ENCODE results near the gene PITPNM1. TPM values are rescaled to one million over a fixed set of nuclear protein-coding genes. Genes with fewer than 3 reads are reported as not detected.
A peak's percentile ranks its signal among the peaks of the same experiment; 100 is the strongest.

Gene PITPNM1
- total RNA-seq, 2 experiments from 2014 or later: 90.0 to 94.8 TPM

DNA sequence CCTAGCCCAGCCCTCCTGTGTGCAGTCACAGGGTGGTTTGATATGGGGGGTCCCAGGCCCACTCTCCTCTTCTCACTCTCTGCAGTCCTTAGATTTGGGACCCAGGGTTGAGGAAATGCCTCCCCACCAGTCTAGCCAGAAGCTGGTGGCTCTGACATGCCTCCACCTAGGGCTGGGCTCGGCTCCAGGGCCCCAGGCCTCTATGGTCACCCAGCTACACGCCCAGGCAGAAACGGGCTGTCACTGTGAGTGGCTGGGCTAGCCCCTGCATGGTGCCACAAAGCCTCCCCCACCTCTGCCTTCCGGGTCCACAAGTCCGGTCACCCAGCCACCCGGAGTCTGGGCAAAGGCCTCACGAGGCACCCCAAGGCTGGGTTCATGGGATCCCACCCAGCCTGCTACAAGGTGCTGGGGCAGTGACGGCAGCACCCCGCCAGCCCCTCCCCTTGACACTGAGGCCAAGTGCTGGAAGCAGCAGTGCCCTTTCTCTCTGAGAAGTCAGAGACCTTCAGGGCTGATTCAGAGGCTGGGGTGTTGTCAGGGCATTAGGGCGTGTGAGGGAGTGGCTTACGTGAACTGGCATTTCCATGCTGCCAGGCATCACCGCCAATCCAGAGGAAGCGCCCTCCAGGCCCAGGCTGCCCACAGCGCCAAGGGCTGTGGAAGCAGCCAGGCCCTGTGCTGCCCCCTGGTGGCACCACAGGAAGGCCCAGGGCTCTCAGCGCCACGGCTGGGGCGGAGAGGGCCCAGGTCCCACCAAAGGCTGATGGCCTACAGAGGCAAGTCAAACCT is 638 bp upstream of the PITPNM1 start:
- Mint-ChIP-seq H3K9me3 (no peaks in the 10 kb centered on the region), H3K4me1 (ENCODE audit: low read depth) (peaks cover 54% of the 10 kb centered on the region), H3K27me3 (no peaks in the 10 kb centered on the region), H3K27ac (peak overlapping the region; percentile 98), H3K4me3 (peak overlapping the region; percentile 93), H3K36me3 (ENCODE audit: low read depth) (peaks cover 37% of the 10 kb centered on the region)
- CTCF ChIA-PET: interaction anchor here (0.8 to 1.9 kb wide), 11 partner anchors 21 to 188 kb away, joined by 3 to 8 read pairs (median 4); partner anchors contain the start of genes RAD9A and TMEM134
- Histone ChIP-seq H3K36me3 (ENCODE audit: insufficient read depth, low read length) (peaks cover 34% of the 10 kb centered on the region), H3K27me3 (ENCODE audit: control insufficient read depth in 1 of 2, insufficient read depth in 2 of 2, low read length in 2 of 2) (no peaks in the 10 kb centered on the region), H3K4me1 (ENCODE audit: insufficient read depth, low read length) (peaks cover 63% of the 10 kb centered on the region), H3K27ac (ENCODE audit: low read depth in 1 of 2, low read length in 2 of 2) (peak overlapping the region; percentile 71 to 79), H3K4me3 (ENCODE audit: low read length) (peak overlapping the region; percentile 97), H3K9me3 (ENCODE audit: control insufficient read depth in 1 of 2, insufficient read depth in 1 of 2, low read length in 2 of 2) (no peaks in the 10 kb centered on the region)
- POLR2A ChIA-PET: interaction anchor here (0.6 to 3.0 kb wide), 11 partner anchors 21 to 114 kb away, joined by 3 to 35 read pairs (median 4); partner anchors contain the start of genes AIP, PPP1CA, PTPRCAP and RAD9A
- TF ChIP-seq, protein P1, sequence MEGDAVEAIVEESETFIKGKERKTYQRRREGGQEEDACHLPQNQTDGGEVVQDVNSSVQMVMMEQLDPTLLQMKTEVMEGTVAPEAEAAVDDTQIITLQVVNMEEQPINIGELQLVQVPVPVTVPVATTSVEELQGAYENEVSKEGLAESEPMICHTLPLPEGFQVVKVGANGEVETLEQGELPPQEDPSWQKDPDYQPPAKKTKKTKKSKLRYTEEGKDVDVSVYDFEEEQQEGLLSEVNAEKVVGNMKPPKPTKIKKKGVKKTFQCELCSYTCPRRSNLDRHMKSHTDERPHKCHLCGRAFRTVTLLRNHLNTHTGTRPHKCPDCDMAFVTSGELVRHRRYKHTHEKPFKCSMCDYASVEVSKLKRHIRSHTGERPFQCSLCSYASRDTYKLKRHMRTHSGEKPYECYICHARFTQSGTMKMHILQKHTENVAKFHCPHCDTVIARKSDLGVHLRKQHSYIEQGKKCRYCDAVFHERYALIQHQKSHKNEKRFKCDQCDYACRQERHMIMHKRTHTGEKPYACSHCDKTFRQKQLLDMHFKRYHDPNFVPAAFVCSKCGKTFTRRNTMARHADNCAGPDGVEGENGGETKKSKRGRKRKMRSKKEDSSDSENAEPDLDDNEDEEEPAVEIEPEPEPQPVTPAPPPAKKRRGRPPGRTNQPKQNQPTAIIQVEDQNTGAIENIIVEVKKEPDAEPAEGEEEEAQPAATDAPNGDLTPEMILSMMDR (IDR thresholded peaks at IDR 0.05): peak; percentile 97
- DNase-seq: peak; percentile 78 to 96 (median 87)
- intact Hi-C loops (cut with DNase I, micrococcal nuclease): loop anchor here (1.0 to 10.0 kb wide), 13 partner anchors 18 to 264 kb away; partner anchors contain the start of genes AIP (in 2 of the 2), PPP1CA (in 2 of the 2), PTPRCAP (in 2 of the 2) and TMEM134 (in 2 of the 2)
- ATAC-seq (ENCODE audit: poor library complexity): peak; percentile 63

DNA sequence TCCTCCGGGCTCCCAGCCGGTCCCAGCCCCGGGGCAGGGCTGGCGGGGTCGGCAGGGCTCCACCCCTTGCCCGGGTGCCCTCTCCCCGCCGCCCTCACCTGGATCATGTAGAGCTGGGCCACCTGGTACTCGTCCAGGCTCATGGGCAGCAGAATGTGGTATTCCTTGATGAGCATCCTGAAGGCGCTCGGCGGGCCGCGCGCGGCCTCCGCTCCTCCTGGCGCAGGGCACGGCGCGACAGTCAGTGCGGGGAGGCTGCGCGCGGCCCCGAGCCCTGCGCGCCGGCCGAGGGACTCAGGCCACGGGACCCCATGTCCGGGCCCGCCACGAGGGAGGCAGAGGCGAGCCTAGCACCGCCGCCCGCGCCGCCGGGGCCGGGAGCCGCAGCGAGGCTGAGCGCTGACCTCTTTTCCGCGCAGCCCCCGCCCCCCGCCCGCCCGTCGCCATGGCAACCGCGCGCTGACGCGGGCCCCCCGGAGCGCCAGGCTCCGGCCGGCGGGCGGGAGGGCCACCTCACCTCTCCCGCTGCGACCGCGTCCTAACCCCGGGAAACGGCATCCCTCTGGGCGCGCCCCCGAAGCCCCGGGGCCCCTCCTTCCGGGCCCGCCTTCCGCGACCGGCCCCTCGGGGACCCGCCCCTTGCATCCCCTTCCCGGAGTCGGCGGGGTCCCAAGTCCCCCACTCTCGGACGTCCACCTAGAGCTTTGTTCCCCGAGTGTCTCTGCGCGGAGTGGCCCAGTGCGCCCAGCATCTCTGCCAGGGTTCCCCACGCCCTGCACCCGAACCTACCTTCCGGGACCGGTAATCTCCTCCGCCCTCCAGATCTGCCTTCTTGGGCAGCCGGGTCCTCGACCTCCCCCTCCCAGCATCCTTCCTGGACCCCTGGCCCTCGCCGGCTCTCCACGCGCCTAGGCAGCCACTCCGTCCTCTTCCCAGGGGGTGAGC is 886 bp downstream of the PITPNM1 start:
- H3K27me3 ChIP-seq (ENCODE audit: control insufficient read depth in 1 of 2, insufficient read depth in 2 of 2, low read length in 2 of 2): no peaks in the 10 kb centered on the region
- Mint-ChIP-seq H3K27ac (peak overlapping the region; percentile 98), H3K36me3 (ENCODE audit: low read depth) (peaks cover 43% of the 10 kb centered on the region), H3K27me3 (no peaks in the 10 kb centered on the region), H3K9me3 (no peaks in the 10 kb centered on the region), H3K4me3 (peak overlapping the region; percentile 94), H3K4me1 (ENCODE audit: low read depth) (peaks cover 59% of the 10 kb centered on the region)
- H3K4me3 ChIP-seq (ENCODE audit: low read length): peak overlapping the region; percentile 97
- intact Hi-C loops (cut with DNase I, micrococcal nuclease): loop anchor here in 1 of 2 experiments (10.0 kb wide), 1 partner anchor 259 kb away; no protein-coding TSS in a partner anchor
- peaks cover 67% of the 10 kb centered on the region for H3K4me1 ChIP-seq (ENCODE audit: insufficient read depth, low read length)
- ChIA-PET POLR2A (interaction anchor here (1.2 to 3.0 kb wide), 6 partner anchors 20 to 151 kb away, joined by 3 to 35 read pairs (median 14); partner anchors contain the start of genes AIP, POLD4, PPP1CA and PTPRCAP), CTCF (no interaction called here)
- peaks cover 46% of the 10 kb centered on the region for H3K36me3 ChIP-seq (ENCODE audit: insufficient read depth, low read length)
- H3K9me3 ChIP-seq (ENCODE audit: control insufficient read depth in 1 of 2, insufficient read depth in 1 of 2, low read length in 2 of 2): no peaks in the 10 kb centered on the region
- peak in 5 of 14 experiments; percentile 33 to 67 (median 39) for DNase-seq
- TF ChIP-seq, protein P1 (IDR thresholded peaks at IDR 0.05): no peak
- ATAC-seq (ENCODE audit: poor library complexity): no peak
- H3K27ac ChIP-seq (ENCODE audit: low read depth in 1 of 2, low read length in 2 of 2): peak overlapping the region; percentile 79 to 82

All from CD4-positive, alpha-beta T cell (primary cell).